WTC11 (cell line): Measurements from ENCODE around the gene GRIN1. TPM values are rescaled to one million over a fixed set of nuclear protein-coding genes. Genes with fewer than 3 reads are reported as not detected.
A peak's percentile ranks its signal among the peaks of the same experiment; 100 is the strongest.
"Not testable (repeated sequence)": the region's sequence is repeated elsewhere in the genome, so short reads cannot be mapped to it uniquely, and the experiment has no call there.

Experiments used
- ATAC-seq: fragments of 200-7000 bp; cut with Tn5 transposase; 2 replicates; pipeline ENCODE4 v1.10.0; 2021; ENCODE audit warnings: mild to moderate bottlenecking, moderate library complexity
- CTCF ChIA-PET: fragments of 300-600 bp; sonication (Branson Sonifier 250); formaldehyde crosslinking; loops from one replicate; lab custom pipeline; 2021; ENCODE audit warnings: antibody characterized with exemption; lab: Charles Lee
- POLR2A ChIA-PET: fragments of 350-600 bp; sonication (Branson Sonifier 250); formaldehyde crosslinking; loops from one replicate; lab custom pipeline; 2021; ENCODE audit warnings: antibody characterized with exemption; lab: Charles Lee
- DNase-seq: peaks from one replicate; pipeline ENCODE4 v3.0.0; 2021; ENCODE audit warnings: low spot score
- H3K27ac Mint-ChIP-seq: 2 replicates; pipeline ENCODE4 v1.8.0; 2021; ENCODE audit warnings: mixed read lengths
- H3K27me3 Mint-ChIP-seq: 2 replicates; pipeline ENCODE4 v1.8.0; 2021; ENCODE audit warnings: low read depth, mild to moderate bottlenecking, moderate library complexity, mixed read lengths
- H3K36me3 Mint-ChIP-seq: 2 replicates; pipeline ENCODE4 v1.8.0; 2021; ENCODE audit warnings: mixed read lengths
- H3K4me1 Mint-ChIP-seq: 2 replicates; pipeline ENCODE4 v1.8.0; 2022; ENCODE audit warnings: mixed read lengths
- H3K4me3 Mint-ChIP-seq: 2 replicates; pipeline ENCODE4 v1.8.0; 2021; ENCODE audit warnings: mild to moderate bottlenecking, moderate library complexity, mixed read lengths
- H3K9me3 Mint-ChIP-seq: 2 replicates; pipeline ENCODE4 v1.8.0; 2021; ENCODE audit warnings: mixed read lengths
- ATF3 ChIP-seq: sonication (generic); formaldehyde crosslinking; conservative IDR thresholded peaks from 2 replicates; pipeline ENCODE4 v1.8.1; 2022; ENCODE audit warnings: mild to moderate bottlenecking, missing genetic modification reagents
- EMX1 ChIP-seq: fragments of 250-450 bp; sonication (Bioruptor Pico); IDR thresholded peaks from 2 replicates; pipeline ENCODE4 v1.8.0; 2021; ENCODE audit warnings: mild to moderate bottlenecking
- FOXP1 ChIP-seq: sonication (generic); formaldehyde crosslinking; IDR thresholded peaks from 2 replicates; pipeline ENCODE4 v1.8.0; 2022; ENCODE audit warnings: missing genetic modification reagents, mild to moderate bottlenecking, moderate library complexity, borderline replicate concordance
- HMGA2 ChIP-seq: fragments of 250-450 bp; sonication (Bioruptor Pico); IDR thresholded peaks from 2 replicates; pipeline ENCODE4 v1.4.0; 2021; ENCODE audit warnings: mild to moderate bottlenecking, moderate library complexity
- HMGXB4 ChIP-seq: sonication (generic); formaldehyde crosslinking; IDR thresholded peaks from 2 replicates; pipeline ENCODE4 v1.8.1; 2023; ENCODE audit warnings: mild to moderate bottlenecking, moderate library complexity, missing genetic modification reagents
- NFATC4 ChIP-seq: fragments of 250-450 bp; sonication (Bioruptor Pico); IDR thresholded peaks from 2 replicates; pipeline ENCODE4 v1.9.0; 2021; ENCODE audit warnings: mild to moderate bottlenecking
- RELA ChIP-seq: sonication (generic); formaldehyde crosslinking; IDR thresholded peaks from 2 replicates; pipeline ENCODE4 v1.8.1; 2022; ENCODE audit warnings: missing genetic modification reagents, mild to moderate bottlenecking, borderline replicate concordance
- SMAD4 ChIP-seq: sonication (generic); formaldehyde crosslinking; IDR thresholded peaks from 2 replicates; pipeline ENCODE4 v1.8.0; 2022; ENCODE audit warnings: mild to moderate bottlenecking, missing genetic modification reagents
- SOX15 ChIP-seq: fragments of 250-450 bp; sonication (Bioruptor Pico); IDR thresholded peaks from 2 replicates; pipeline ENCODE4 v1.9.0; 2021; ENCODE audit warnings: mild to moderate bottlenecking
- TP53 ChIP-seq: sonication (generic); formaldehyde crosslinking; IDR thresholded peaks from 2 replicates; pipeline ENCODE4 v1.8.1; 2023; ENCODE audit warnings: mild to moderate bottlenecking, missing genetic modification reagents
- ZMAT4 ChIP-seq: fragments of 250-450 bp; sonication (Bioruptor Pico); IDR thresholded peaks from 2 replicates; pipeline ENCODE4 v1.9.0; 2021; ENCODE audit warnings: mild to moderate bottlenecking
- total RNA-seq: library from RNA; stranded (reverse); gene quantifications from 3 replicates; pipeline ENCODE4 v1.2.3, GENCODE V29; 2021
- TF ChIP-seq, protein P1 (sequence below): sonication (generic); formaldehyde crosslinking; IDR thresholded peaks from 2 replicates; pipeline ENCODE4 v1.8.0; 2022; ENCODE audit warnings: mild to moderate bottlenecking, missing genetic modification reagents

GRIN1 gene
- total RNA-seq, 1 experiment from 2014 or later, result 4.1 TPM

GRCh38 chr9:137129456-137130175 lies 9.3 kb upstream of the GRIN1 start (continued):
- TF ChIP-seq ZMAT4 (CRISPR knock-in tag), result no peak

GRCh38 chr9:137130176-137130755 lies 8.7 kb upstream of the GRIN1 start:
- Mint-ChIP-seq H3K4me3 (peak overlapping the region; percentile 80), H3K9me3 (no peaks in the 10 kb centered on the region), H3K36me3 (no peaks in the 10 kb centered on the region), H3K4me1 (peaks cover 14% of the 10 kb centered on the region), H3K27me3 (peaks cover 26% of the 10 kb centered on the region), H3K27ac (no peak overlapping the region)
- ATAC-seq, result peak; percentile 30
- TF ChIP-seq TP53 (CRISPR knock-in tag) (peak; percentile 65; the same call in 1 of the 2 replicates), SOX15 (CRISPR knock-in tag) (no peak), FOXP1 (CRISPR knock-in tag) (peak; percentile 1; the same call in 1 of the 2 replicates)
- TF ChIP-seq, protein P1, sequence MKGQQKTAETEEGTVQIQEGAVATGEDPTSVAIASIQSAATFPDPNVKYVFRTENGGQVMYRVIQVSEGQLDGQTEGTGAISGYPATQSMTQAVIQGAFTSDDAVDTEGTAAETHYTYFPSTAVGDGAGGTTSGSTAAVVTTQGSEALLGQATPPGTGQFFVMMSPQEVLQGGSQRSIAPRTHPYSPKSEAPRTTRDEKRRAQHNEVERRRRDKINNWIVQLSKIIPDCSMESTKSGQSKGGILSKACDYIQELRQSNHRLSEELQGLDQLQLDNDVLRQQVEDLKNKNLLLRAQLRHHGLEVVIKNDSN (CRISPR knock-in tag), result 0 out of 2 replicates have a peak, but pooled peaks have one; percentile 5
- POLR2A ChIA-PET, result interaction anchor here (1.0 to 1.6 kb wide), 8 partner anchors 8 to 520 kb away, joined by 3 to 9 read pairs (median 6); partner anchors contain the start of genes GRIN1, MAN1B1, TPRN and TUBB4B
- DNase-seq, result peak; percentile 17
- CTCF ChIA-PET, result interaction anchor here (0.7 to 3.1 kb wide), 26 partner anchors 8 to 186 kb away, joined by 3 to 31 read pairs (median 7); partner anchors contain the start of genes ANAPC2, CYSRT1, FBXW5 and GRIN1

DNA sequence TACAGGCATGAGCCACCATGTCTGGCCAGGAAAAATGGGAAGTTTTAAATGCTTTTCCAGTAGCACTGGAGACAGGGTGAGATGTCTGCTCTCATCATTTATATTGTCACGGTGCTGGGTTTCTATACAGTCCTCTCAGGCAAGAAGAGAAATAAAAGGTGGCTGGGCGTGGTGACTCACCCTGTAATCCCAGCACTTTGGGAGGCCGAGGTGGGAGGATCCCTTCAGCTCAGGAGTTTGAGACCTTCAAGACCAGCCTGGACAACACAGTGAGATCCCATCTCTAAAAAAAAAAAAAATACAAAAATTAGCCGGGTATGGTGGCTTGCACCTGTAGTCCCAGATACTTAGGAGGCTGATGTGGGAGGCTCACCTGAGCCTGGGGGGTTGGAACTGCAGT lies 4.8 kb upstream of the GRIN1 start:
- Mint-ChIP-seq H3K4me3 (no peak overlapping the region), H3K4me1 (peaks cover 6% of the 10 kb centered on the region; the same call in 1 of the 2 replicates), H3K27me3 (peaks cover 55% of the 10 kb centered on the region), H3K9me3 (no peaks in the 10 kb centered on the region), H3K36me3 (no peaks in the 10 kb centered on the region), H3K27ac (no peak overlapping the region)
- ChIA-PET POLR2A (no interaction called here), CTCF (interaction anchor here (1.0 kb wide), 1 partner anchor 102 kb away, joined by 4 read pairs; no protein-coding TSS in a partner anchor)
- DNase-seq (no peak), ATAC-seq (no peak)
- TF ChIP-seq SOX15 (CRISPR knock-in tag) (no peak), RELA (CRISPR knock-in tag) (no peak), EMX1 (CRISPR knock-in tag) (no peak), HMGA2 (CRISPR knock-in tag) (no peak), SMAD4 (CRISPR knock-in tag) (no peak), HMGXB4 (CRISPR knock-in tag) (no peak), ATF3 (CRISPR knock-in tag) (no peak), NFATC4 (CRISPR knock-in tag) (no peak)

DNA sequence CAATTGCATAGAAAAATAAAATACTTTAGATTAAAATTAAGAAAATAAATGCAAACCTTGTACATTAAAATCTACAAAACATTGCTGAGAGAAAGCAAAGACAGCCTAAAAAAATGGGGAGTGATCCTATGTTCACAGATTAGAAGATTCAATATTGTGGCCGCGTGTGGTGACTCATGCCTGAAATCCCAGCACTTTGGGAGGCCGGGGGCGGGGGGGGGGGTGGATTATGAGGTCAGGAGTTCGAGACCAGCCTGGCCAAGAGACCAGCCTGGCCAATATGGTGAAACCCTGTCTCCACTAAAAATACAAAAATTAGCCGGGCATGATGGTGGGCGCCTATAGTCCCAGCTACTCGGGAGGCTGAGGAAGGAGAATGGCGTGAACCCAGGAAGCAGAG lies 3.8 kb upstream of the GRIN1 start:
- not testable (repeated sequence) for DNase-seq, H3K36me3 Mint-ChIP-seq, H3K4me3 Mint-ChIP-seq, H3K9me3 Mint-ChIP-seq, H3K27ac Mint-ChIP-seq, ATAC-seq, H3K4me1 Mint-ChIP-seq
- peaks cover 64% of the 10 kb centered on the region for H3K27me3 Mint-ChIP-seq
- ChIA-PET POLR2A (interaction anchor here (0.6 kb wide), 1 partner anchor 14 kb away, joined by 4 read pairs; no protein-coding TSS in a partner anchor), CTCF (interaction anchor here (1.0 to 1.8 kb wide), 3 partner anchors 100 to 106 kb away, joined by 4 to 7 read pairs (median 4); no protein-coding TSS in a partner anchor)
